Urinary bladder (tissue), 4 donors: ENCODE data around the gene SPATS2L. TPM values are rescaled to one million over a fixed set of nuclear protein-coding genes. Genes with fewer than 3 reads are reported as not detected.

Experiments
- DNase-seq: peaks from one replicate; pipeline ENCODE4 v3.0.0-alpha.2; 2015; ENCODE audit errors: extremely low spot score
- H3K27ac ChIP-seq: one replicate; pipeline ENCODE4 v1.5.1; 2013; ENCODE audit warnings: low read depth, mild to moderate bottlenecking, moderate library complexity
- H3K36me3 ChIP-seq: one replicate; pipeline ENCODE4 v1.6.1; 2013; ENCODE audit warnings: mild to moderate bottlenecking, moderate library complexity; ENCODE audit not compliant: insufficient read depth
- H3K4me1 ChIP-seq: one replicate; pipeline ENCODE4 v1.6.1; 2013; ENCODE audit warnings: mild to moderate bottlenecking, moderate library complexity; ENCODE audit not compliant: insufficient read depth
- H3K4me3 ChIP-seq: one replicate; pipeline ENCODE4 v1.5.1; 2013; ENCODE audit warnings: low read depth, low read length
- WGBS: extraction: QIAGEN DNeasy Blood & Tissue Kit; methylation state at CpG from one replicate; pipeline ENCODE4 v1.1.7; 2013; 5-methylcytosine and 5-hydroxymethylcytosine counted together
- polyA plus RNA-seq: library from polyadenylated mRNA; stranded (reverse); fragments of 200-250 nt; gene quantifications from one replicate; pipeline ENCODE4 v1.2.3, GENCODE V29; 2013
- total RNA-seq: library from RNA; depleted of rRNA; stranded (reverse); fragments of >200 nt; gene quantifications from one replicate; pipeline ENCODE4 v1.2.3, GENCODE V29; 2014
- donor health status: healthy with polysubstance abuse.
- donor health status: healthy.

The SPATS2L gene
- total and polyA plus RNA-seq, 2 donors, result 57.7 to 128 TPM

DNA sequence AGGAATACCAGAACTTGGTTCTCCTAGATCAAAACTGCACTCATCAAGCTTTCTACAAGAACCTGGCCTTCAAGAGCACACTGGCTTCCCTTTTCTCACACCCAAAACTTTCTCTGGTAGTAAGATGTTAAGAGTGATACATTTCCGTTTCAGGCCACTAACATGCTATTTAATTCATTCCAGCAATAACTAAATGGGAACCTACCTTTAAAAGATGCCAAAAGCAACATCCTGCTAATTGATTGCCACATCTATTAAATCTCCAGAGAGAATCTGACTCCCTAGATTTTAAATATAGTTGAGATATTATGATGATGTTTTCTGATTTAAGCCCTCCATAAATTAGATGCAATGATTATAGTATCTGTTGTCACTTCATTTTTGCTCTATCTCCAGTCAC, 131.8 kb downstream of the SPATS2L start:
- Histone ChIP-seq H3K36me3 (no peaks in the 10 kb centered on the region), H3K27ac (no peak overlapping the region), H3K4me3 (no peak overlapping the region), H3K4me1 (no peaks in the 10 kb centered on the region)
- DNase-seq, result no peak
- WGBS, result 93% methylated on average over 1 of the region's 1 CpG

DNA sequence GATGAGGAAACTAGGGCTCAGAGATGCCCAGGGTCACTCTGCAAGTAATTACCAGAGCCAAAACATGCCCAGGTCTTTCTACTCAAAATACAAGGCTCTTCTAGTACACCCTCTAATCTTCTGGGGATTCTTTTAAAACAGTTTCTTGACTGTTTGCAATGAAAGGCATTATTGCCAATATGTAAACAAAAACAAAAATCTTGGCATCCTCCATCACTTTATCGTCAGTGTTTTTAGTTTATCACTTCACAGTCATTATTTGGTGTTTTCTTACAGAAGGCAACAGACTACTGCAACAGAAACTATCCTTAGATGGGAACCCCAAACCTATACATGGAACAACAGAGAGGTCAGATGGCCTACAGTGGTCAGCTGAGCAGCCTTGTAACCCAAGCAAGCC, 132.4 kb downstream of the SPATS2L start:
- WGBS, result 57% methylated on average over 1 of the region's 1 CpG
- Histone ChIP-seq H3K36me3 (no peaks in the 10 kb centered on the region), H3K4me1 (no peaks in the 10 kb centered on the region), H3K27ac (no peak overlapping the region), H3K4me3 (no peak overlapping the region)
- DNase-seq, result no peak

DNA sequence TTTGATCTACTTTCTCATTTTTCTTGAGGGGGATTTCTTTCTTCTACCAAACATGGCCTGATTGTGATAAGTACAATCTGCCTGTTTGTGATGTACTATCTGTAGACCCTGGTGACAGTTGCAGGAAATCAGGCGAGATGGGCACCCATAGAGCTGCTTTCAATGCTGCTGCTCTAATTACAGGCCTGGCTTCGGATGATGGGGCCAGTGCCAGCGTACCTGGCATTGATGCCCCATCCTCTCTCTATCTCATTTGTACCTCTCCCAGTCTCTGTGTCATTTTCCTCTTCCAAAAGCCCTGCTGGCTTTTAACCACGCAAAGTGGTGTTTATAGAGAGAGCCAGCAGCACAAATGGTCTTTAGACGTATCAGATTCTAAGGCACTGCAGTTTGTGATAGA, 133.5 kb downstream of the SPATS2L start:
- Histone ChIP-seq H3K36me3 (no peaks in the 10 kb centered on the region), H3K27ac (no peak overlapping the region), H3K4me3 (no peak overlapping the region), H3K4me1 (no peaks in the 10 kb centered on the region)
- 96% methylated on average over 5 of the region's 5 CpGs for WGBS
- no peak for DNase-seq

DNA sequence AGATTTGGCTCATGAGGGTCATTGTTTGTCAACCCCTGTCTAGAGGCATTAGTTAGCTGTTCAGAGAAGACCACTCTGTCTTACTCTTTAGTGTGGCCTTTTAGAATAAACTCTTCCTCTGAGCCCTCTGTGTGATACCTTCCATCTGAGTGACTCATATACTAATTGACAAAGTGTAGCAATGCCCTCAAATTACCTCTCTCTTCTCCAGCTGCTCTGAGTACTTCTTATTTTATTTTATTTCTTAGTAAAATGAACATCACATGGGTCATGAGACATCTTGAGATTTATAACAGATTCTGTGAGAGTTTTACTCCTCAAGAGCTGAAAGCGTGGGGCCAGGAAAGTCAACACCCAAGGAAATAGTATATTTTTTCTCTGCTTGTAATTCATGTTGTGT, 136.0 kb downstream of the SPATS2L start:
- no peaks in the 10 kb centered on the region for H3K4me1 ChIP-seq
- DNase-seq, result no peak
- no peak overlapping the region for H3K27ac ChIP-seq
- no peaks in the 10 kb centered on the region for H3K36me3 ChIP-seq
- no peak overlapping the region for H3K4me3 ChIP-seq
- WGBS, result 70% methylated on average over 1 of the region's 1 CpG

DNA sequence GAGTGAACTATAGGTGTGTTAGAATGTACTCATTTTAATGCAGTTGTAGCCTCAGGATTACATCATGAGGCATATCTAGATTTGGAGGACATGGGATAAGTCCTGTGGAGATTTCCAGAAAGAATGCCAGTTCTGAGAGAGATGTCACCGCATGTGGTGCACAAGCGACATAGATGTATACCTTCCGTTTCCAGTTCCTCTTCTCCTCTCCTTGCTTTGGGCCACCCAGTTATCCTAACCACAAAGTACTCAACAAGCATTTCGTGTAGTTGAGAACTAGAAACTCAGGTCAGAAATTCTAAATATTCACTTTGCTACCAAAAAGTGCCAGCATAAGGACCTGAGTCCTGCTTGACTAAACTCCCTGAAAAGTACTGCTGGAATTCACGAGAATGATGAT, 136.9 kb downstream of the SPATS2L start:
- 74% methylated on average over 5 of the region's 5 CpGs for WGBS
- DNase-seq, result no peak
- no peaks in the 10 kb centered on the region for H3K36me3 ChIP-seq
- H3K4me1 ChIP-seq, result no peaks in the 10 kb centered on the region
- H3K27ac ChIP-seq, result no peak overlapping the region
- H3K4me3 ChIP-seq, result no peak overlapping the region

DNA sequence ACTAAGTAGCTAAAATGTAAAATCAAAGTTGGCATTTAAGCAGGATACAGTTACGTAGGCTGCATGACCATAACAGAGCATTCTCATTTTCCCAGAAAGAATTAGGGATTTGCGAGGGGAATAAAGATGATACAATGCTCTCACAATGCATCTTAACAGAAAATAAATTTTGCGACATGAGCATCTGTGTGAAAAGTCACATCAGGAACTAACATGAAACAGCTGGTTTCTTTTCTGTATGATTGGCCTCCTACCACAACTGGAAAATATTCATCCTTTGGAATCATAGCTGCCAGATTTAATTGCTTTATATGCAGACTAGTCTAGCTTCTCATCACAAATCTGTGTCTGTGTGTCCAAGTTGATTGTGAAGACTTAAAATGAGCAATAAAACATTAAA, 137.4 kb downstream of the SPATS2L start:
- 77% methylated on average over 3 of the region's 3 CpGs for WGBS
- Histone ChIP-seq H3K4me3 (no peak overlapping the region), H3K4me1 (no peaks in the 10 kb centered on the region), H3K27ac (no peak overlapping the region), H3K36me3 (no peaks in the 10 kb centered on the region)
- no peak for DNase-seq

DNA sequence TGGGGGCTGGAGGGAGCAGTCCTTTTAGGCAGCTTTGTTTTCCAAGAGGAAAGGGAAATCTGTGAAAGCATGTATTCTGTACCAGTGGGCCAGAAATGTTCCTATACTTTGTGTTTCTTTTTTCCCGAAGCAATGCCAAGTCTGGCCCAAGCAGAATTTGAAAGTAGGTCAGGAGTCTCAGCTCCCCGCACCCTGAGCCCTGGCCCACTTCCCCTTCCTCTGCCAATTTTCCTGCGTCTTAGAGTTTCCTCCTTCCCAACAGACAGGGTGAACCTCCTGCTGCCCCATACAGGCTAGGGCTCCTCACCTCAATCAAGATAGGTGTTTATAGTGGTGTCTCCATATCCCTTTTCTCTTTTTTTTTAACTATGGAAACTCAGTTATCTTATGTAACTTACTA, 138.0 kb downstream of the SPATS2L start:
- 60% methylated on average over 3 of the region's 3 CpGs for WGBS
- Histone ChIP-seq H3K4me3 (no peak overlapping the region), H3K36me3 (peaks cover 1% of the 10 kb centered on the region), H3K4me1 (no peaks in the 10 kb centered on the region), H3K27ac (no peak overlapping the region)
- no peak for DNase-seq

DNA sequence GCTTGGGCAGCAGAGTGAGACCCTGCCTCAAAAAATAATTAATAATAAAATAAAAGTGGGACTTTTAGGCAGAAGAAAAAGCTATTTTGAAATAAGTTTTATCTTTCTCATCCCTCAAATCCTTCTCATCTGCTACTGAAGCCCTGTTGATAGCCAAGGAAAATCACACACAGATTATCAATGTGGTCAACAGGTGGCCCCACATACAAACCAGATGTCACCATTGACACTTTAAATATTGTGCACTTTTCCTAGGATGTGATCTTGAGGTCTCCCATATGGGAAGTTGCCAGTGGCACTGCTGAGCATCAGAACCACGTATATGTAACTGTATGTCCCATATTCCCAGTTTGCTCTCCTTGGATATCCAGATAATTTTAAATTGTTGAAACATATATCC, 138.8 kb downstream of the SPATS2L start:
- 46% methylated on average over 1 of the region's 1 CpG for WGBS
- peaks cover 1% of the 10 kb centered on the region for H3K36me3 ChIP-seq
- no peak overlapping the region for H3K27ac ChIP-seq
- H3K4me3 ChIP-seq, result no peak overlapping the region
- no peak for DNase-seq
- H3K4me1 ChIP-seq, result no peaks in the 10 kb centered on the region

DNA sequence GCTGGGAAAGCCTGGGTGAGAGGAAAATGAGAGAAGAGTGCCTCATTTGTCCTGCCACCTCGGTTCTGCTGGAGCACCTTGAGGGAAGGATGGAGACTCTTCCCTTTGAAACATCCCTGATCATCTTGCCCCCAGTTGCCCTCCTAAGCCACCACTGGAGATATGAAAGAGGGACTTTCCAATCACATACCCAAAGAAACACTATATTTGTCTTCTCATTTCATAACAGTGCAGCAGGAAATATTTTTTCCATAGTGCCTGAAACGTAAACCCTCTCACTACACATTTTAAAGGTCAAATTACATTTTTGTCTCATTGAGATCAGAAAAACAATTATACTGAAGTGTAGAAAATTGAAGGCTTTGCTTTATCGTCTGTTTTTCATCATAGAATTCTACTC, 140.1 kb downstream of the SPATS2L start:
- DNase-seq, result no peak
- WGBS, result 85% methylated on average over 3 of the region's 3 CpGs

DNA sequence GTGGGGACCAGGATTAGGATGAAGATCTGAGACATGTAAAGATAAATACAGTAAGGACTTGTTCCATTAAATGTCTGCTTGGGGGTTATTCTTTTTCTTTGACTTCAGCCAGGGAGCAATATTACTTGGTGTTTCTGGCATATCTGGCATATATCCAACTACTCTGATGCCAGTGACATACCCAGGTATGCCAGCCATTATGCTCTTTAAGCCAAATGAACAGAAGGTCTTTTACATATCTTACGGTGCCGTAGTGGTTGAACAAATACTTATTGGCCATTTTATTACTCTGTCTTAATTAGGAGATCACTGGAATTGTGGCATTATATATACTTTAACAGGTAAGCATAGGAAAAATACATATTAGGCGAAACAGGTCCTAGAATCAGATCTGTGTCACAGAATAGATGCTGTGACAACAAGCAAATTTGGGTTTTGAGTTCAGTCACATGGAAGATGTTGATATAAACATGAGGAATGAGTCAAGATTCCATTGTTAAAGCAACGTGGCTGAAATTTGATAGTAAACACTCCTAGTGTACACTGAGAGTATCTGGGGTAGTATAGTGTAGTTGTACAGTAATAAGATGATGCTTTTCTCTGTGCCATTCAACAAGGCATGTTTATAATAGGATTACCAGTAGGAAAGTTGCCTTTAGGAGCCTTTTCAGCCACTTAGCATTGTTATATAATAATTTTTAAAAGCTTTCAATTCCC, 140.8 kb downstream of the SPATS2L start:
- Histone ChIP-seq H3K4me3 (no peak overlapping the region), H3K36me3 (peaks cover 1% of the 10 kb centered on the region), H3K4me1 (no peaks in the 10 kb centered on the region), H3K27ac (no peak overlapping the region)
- DNase-seq, result no peak
- 88% methylated on average over 4 of the region's 4 CpGs for WGBS

More for the DNA sequence above, 140.1 kb downstream of the SPATS2L start:
- peaks cover 1% of the 10 kb centered on the region for H3K36me3 ChIP-seq
- no peaks in the 10 kb centered on the region for H3K4me1 ChIP-seq
- H3K27ac ChIP-seq, result no peak overlapping the region
- H3K4me3 ChIP-seq, result no peak overlapping the region

DNA sequence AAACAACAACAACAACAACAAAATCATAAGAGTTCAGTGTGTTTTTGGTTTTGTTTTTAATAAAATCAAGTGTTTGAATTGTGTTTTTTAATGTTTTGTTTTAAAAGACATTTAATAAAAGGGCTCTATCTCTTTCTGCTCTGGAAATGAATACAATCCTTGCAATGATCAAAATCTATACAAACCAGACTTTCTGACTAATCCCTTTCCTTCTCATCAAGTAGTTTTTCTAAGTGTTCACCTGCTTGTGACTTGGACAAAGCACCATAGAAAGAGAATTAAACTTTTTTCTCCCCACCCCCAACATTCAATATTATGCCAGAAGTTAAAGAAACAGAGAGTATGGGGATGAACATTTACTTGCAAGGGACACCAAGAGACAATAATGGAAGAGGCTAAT, 142.0 kb downstream of the SPATS2L start:
- peaks cover 1% of the 10 kb centered on the region for H3K36me3 ChIP-seq
- no peak overlapping the region for H3K27ac ChIP-seq
- no peak for DNase-seq
- no peaks in the 10 kb centered on the region for H3K4me1 ChIP-seq
- H3K4me3 ChIP-seq, result no peak overlapping the region

DNA sequence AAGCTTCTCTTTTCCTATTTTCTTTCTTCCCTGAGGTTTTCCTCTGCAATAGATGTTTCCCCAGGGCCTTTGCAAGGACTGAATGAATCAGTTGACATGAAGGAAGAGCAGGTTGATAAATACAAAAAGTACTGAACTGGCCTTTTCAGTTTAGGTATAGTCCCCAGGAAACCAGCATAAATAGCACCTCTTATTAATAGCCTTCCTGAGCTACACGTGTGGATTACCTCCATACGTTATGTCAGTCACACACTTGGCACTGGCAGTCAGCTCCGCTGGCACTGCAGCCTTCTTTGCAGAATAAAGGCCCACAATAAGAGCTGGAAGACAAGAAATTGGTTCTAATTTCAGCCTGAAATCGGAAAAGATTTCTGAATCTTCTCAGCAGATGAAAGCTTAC, 142.7 kb downstream of the SPATS2L start:
- DNase-seq, result no peak
- Histone ChIP-seq H3K4me1 (no peaks in the 10 kb centered on the region), H3K4me3 (no peak overlapping the region), H3K36me3 (peaks cover 1% of the 10 kb centered on the region), H3K27ac (no peak overlapping the region)
- 79% methylated on average over 4 of the region's 4 CpGs for WGBS

DNA sequence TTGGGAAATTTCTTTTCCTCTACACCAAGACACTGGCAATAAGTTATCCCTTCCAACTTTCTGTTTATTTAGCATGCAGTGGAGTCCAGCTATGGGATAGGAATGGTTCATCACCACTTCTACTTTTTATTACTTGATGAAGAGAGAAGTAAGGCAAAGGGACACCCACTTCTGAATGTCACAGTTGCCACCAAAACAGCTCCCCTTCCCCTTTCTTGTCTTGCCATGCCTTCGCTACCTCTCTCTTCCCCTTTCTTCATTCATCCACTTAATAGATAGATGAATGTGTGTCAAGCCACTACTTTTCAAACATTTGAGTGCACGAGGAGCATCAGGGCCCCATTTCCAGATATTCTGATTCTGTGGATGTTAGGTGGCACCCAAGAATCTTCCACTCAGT, 143.8 kb downstream of the SPATS2L start:
- no peak overlapping the region for H3K27ac ChIP-seq
- H3K4me3 ChIP-seq, result no peak overlapping the region
- WGBS, result 93% methylated on average over 2 of the region's 2 CpGs
- peaks cover 1% of the 10 kb centered on the region for H3K36me3 ChIP-seq
- H3K4me1 ChIP-seq, result no peaks in the 10 kb centered on the region
- no peak for DNase-seq

DNA sequence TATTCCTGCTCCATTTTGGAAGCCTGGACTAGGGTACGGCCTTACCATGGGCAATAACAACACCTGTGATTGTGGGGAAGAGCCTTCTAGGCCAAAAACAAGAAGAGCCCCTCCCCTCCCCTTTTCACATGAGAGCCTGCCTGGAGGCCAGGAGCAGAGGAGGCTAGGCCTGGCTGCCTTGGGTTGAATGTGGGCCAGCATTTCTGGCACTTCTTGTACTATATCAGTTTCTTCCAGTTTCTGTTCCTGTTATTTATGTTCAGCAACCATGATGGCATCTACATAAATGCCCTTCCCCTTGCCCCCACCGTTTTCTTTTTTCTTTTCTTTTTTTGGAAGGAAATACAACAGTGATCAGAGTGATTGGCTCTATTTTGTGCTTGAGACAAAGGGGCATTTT, 145.0 kb downstream of the SPATS2L start:
- no peaks in the 10 kb centered on the region for H3K4me1 ChIP-seq
- no peak overlapping the region for H3K27ac ChIP-seq
- WGBS, result 94% methylated on average over 2 of the region's 2 CpGs
- H3K4me3 ChIP-seq, result no peak overlapping the region
- no peak for DNase-seq
- H3K36me3 ChIP-seq, result peaks cover 1% of the 10 kb centered on the region

DNA sequence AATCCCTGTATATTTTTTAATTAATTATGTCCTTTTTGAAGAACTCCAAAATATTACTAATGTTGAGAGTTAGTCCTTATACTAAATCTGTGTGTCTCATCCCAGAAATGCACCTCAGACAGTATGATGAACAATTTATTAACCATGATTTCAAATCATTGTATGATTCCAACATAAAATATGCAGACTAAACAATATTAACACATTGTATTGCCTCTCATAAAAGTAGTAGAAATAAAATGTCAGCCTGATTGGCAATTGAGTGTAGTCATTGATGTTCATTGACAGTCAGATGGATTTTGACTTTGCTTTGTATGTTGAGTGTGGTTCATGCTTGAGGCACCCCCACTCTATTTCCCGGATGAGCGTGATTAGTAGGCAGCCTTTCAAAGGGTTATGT, 145.9 kb downstream of the SPATS2L start:
- Histone ChIP-seq H3K36me3 (peaks cover 1% of the 10 kb centered on the region), H3K27ac (no peak overlapping the region), H3K4me1 (no peaks in the 10 kb centered on the region), H3K4me3 (no peak overlapping the region)
- WGBS, result 98% methylated on average over 2 of the region's 2 CpGs
- DNase-seq, result no peak
